Fibroblast of skin of left quadriceps (primary cell): Measurements from ENCODE around the gene RSRC1.
"Not testable (repeated sequence)": the region's sequence is repeated elsewhere in the genome, so short reads cannot be mapped to it uniquely, and the experiment has no call there.

Source experiments
- DNase-seq, 2 experiments: peaks; one replicate each; pipeline ENCODE4 v3.0.0-alpha.2; 2013; ENCODE audit warnings: low read depth in 2 of 2

RSRC1 gene

GRCh38 chr3:158463556-158463955 lies 353.7 kb downstream of the RSRC1 start:
- DNase-seq, result no peak

GRCh38 chr3:158465074-158465473 lies 355.2 kb downstream of the RSRC1 start:
- no peak for DNase-seq

DNA sequence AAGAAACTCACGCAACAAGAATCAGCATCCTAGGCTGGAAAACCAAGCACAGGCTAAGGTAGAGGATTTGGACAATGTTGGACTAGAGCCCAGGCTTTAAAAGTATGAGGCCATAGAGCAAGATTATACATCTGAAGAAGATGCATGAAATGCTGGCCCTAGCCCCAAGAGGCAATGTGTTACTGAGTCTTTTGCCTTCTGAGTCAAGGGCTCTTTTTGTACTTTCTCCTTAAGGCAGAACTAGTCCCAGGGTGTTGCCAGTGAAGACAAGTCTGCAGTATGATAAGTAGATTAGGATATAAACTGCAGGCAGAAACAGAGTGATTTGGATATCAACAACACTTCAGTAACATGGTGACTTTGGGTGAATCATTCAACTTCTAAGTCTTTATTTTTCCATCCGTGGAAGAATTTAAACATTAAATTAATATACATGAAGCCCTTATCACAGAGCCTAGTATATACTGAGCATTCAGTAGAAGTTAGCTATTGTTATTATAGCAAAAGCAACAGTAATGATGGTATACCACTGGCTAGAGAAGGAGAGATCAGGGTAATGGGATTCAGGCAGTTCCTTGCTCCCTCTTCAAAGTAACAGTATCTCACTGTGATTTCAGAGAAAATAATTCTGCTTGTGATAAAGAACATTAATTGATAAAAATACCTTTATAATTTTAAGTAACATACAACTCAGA lies 361.2 kb downstream of the RSRC1 start:
- DNase-seq, result peak; percentile 31 to 33

DNA sequence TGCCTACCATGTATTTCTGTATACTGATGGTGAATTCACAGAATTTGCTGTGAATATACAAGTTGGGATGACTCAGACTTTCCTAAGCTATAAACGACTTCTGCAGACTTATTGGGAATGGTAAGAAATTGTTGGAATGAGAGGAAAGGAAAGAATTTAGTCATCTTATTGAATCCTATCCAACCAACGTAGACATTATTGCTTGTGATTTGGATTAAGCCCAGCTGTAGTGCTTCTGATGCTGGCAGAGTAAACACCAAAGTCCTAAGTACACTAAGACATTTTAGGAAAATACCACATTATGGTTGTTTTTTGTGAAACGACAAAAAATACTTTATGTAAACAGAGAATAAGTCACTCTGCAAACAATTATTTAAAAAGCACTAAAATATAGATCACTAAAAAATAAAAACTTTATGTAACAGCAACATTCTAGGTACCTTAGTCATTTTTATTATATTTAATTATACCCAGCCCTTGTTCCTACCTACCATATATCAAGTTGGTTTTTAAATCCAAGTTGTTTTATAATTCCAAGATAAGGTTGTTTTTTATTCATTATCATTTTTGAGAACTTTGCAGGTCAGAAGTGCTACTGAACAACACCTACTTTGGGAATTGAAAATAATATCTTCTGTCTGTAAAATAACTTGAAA lies 361.9 kb downstream of the RSRC1 start:
- peak; percentile 92 to 94 for DNase-seq

DNA sequence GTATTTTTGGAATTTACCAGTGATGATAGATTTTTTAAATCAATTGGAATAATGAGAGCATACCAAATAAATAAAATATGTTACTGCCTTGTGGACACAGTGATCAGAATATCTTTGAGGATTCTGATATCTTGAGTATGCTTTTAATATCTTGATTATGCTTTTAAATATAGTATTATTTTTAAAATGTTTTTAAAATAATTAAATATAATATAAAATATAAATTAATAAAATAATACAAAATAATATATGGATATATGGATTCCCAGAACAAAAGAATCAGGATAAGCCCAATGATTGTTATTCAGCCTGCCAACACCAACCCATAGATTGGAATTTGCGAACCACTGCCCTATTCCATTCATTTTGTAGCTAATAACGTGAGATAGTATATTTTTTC lies 369.2 kb downstream of the RSRC1 start:
- no peak for DNase-seq

GRCh38 chr3:158483701-158484235 lies 373.9 kb downstream of the RSRC1 start:
- DNase-seq, result peak; percentile 10 to 12

DNA sequence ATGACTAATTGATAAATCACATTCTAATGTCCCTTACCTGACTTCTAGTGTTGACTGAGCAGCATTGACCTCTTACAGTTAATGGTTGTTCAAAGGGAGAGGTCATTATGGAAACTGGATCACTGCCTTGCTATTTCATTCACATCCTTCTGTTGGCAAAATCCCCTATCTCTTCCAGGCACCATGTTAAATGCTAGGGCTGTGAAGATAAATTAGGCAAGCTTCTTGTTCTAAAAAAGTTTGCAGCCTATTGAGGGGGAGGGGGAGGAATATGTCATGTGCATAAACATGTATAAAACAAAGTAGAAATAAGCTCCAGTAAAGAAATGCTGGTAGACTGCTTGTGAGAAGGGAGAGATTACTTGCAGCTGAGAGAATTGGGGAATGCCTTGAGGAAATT lies 376.3 kb downstream of the RSRC1 start:
- DNase-seq, result no peak

DNA sequence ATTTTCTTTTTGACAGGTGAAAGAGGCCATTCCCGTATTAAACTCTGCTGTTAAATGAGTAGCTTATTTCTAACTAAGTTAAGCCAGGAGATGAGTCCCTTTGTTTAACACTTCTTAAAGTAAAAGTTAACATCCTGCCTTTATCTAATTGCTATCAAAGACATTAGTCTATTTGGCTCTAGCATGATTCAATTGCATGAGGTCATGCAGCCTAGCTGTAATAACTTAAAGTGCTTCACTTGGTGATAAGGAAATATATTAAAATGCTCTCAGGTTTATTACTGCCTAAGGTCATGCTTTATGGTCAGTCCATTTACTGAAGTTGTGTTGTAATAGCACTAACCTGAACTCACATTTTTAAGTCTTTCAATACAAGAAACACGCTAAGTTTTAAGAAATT lies 378.8 kb downstream of the RSRC1 start:
- no peak for DNase-seq

DNA sequence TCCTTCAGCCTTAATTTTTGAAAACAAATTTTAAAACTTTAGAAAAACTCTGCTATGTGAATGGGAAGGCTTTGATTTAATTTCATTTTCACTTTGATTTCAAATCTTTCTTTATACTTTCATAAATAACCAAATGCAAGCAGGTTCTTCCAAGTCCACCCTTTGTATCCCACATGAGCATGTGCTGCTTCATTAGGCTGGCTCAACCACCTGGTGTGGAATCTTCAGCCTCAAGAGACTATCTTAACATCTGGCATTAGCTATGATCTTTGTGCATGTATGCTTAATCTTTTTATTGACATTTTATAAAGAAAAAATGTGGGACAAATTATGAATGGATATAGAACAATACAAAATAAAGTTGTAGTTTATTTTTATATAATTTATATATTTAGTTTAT lies 379.3 kb downstream of the RSRC1 start:
- no peak for DNase-seq

- no peak for DNase-seq
These were observed 382.1 kb downstream of the RSRC1 start for GRCh38 chr3:158491968-158492367.

- DNase-seq, result no peak
These were observed 382.8 kb downstream of the RSRC1 start for GRCh38 chr3:158492685-158493084.

- no peak for DNase-seq
These were observed 384.0 kb downstream of the RSRC1 start for GRCh38 chr3:158493931-158494330.

GRCh38 chr3:158494673-158495072 lies 384.8 kb downstream of the RSRC1 start:
- no peak for DNase-seq

DNA sequence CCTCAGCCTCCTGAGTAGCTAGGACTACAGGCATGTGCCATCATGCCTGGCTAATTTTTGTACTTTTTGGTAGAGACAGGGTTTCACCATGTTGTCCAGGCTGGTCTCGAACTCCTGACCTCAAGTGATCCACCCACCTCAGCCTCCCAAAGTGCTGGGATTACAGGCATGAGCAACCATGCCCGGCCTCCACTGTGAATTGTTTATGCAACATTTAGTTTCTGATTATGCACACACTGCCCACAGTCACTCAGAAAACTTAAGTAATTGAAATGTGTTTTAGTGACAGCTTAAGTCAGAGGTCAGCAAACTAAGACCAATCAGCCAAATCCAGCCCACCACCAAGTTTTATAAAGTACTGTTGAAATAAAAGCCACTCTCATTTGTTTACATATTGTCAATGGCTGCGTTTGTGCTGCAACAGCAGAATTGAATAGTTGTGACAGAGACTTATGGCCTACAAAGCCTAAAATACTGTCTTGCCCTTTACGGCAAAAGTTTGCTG lies 385.6 kb downstream of the RSRC1 start:
- not testable (repeated sequence) for DNase-seq

DNA sequence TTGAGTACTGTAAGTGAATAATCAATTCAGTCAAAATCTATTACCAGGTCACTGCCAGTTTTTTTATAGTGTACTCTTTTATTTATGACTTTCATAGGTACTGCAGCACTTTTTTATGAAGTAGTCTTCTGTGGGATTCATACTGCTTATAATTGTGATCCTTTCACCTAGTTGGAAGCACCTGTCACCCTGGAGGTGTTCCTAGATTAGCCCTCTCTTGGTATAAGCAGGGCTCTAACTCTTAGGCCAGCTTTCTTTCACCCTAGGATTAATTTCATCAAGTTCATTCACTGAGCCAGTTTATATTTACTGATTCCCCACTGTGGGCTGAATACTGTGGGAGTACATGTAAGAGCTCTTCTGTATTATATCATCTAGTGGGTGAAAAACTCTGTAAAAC lies 395.2 kb downstream of the RSRC1 start:
- no peak for DNase-seq

GRCh38 chr3:158506456-158506855 lies 396.6 kb downstream of the RSRC1 start:
- DNase-seq, result no peak

DNA sequence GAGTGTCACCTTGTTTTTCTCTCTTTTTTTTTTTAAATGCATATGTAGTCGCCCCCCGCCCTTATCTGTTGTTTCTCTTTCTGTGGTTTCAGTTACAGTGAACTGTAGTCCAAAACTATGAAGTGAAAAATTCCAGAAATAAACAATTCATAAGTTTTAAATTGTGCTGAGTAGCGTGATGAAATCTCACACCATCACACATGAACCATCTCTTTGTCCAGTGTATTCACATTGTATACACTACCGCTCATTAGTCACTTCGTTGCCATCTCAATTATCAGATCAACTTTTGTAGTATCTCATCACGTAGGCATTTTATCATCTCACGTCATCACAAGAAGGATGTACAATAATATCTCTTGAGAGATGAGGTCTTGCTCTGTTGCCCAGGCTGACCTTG lies 398.6 kb downstream of the RSRC1 start:
- peak in 1 of 2 experiments; percentile 11 for DNase-seq

GRCh38 chr3:158509891-158510290 lies 400.0 kb downstream of the RSRC1 start:
- no peak for DNase-seq

- DNase-seq, result not testable (repeated sequence)
These were observed 406.8 kb downstream of the RSRC1 start for GRCh38 chr3:158516729-158517128.

DNA sequence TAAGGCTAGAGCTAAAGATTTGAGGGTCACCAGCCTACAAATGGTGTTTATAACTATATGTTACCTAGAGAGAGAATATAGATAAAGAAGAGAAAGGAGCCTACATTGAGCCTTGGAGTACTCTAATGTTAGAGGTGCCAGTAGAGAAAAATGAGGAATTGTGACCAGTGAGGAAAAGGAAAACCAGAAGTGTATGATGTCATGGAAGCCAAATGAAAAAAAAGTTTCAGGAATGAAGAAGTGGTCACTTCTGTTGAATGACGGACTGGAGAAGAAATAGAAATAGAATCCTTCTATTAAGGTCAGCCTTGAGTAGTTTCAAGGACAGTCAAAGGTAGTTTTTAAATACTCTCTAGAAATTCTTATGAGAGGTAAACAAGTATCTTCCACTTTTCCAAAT lies 409.9 kb downstream of the RSRC1 start:
- DNase-seq, result no peak

- peak; percentile 9 to 14 for DNase-seq
These were observed 410.5 kb downstream of the RSRC1 start for GRCh38 chr3:158520433-158520832.

DNA sequence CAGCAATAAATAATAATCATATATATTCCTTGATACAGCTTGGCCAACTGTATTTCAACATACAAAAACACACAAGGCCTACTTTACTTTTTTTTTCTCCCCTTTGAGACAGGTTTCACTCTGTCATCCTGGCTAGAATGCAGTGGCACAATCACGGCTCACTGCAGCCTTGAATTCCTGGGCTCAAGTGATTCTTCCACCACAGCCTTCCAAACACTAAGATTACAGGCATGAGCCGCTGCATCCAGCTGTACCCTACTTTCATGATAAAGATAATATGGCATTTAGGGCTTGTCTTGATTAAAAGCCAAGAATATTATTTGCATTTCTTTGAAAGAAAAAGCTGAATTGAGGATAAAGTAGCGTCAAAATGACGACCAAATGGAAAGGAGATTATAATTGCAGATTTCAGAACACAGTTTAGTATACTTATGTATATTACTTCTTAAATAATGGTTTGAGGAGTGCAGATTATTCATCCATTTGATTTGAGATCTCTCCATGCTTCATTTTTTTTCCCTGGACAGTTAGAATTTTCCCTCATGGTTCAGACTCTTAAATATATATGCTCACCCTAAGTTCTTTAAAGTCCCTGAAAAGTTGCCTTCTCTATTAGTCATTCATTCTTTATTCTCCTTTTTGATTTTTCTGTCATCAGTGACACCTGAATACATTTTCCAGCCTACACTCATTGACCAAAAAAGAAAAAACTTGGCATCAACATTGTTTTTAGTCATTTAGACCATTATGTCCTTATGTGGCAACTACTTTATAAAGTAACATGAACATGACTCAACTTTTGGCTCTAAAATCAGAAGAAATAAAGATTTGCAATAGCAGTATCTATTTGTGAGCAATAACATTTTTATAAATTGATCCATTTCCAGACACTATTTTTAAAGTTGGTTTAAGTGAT lies 412.6 kb downstream of the RSRC1 start:
- DNase-seq, result peak; percentile 26 to 30
